Small intestine (tissue), 7 donors: ENCODE measurements around the gene ABCG5. TPM values are rescaled to one million over a fixed set of nuclear protein-coding genes. Genes with fewer than 3 reads are reported as not detected.

ENCODE experiments used
- DNase-seq, 2 donors: peaks; one replicate each; pipeline versions ENCODE4 v3.0.0 to v3.0.0-alpha.2; 2013
- FAIRE-seq: peaks from 2 replicates; lab custom pipeline; 2012; peaks lifted over from hg19 to GRCh38; lab: Jason Lieb, UNC
- H3K27ac ChIP-seq, 3 donors: one replicate each; pipeline ENCODE4 v1.5.1; 2013; ENCODE audit warnings: low read length in 2 of 3, mild to moderate bottlenecking in 2 of 3, control low read depth in 1 of 3, inconsistent platforms in 1 of 3, low read depth in 1 of 3, moderate library complexity in 1 of 3
- H3K27me3 ChIP-seq, 3 donors: one replicate each; pipeline ENCODE4 v1.6.1; 2013; ENCODE audit warnings: low read length in 3 of 3, inconsistent platforms in 1 of 3; ENCODE audit not compliant: control insufficient read depth in 3 of 3, insufficient read depth in 3 of 3
- H3K36me3 ChIP-seq, 3 donors: one replicate each; pipeline ENCODE4 v1.6.1; 2013; ENCODE audit warnings: low read length in 3 of 3, inconsistent platforms in 1 of 3, low read depth in 1 of 3, mild to moderate bottlenecking in 1 of 3, moderate library complexity in 1 of 3; ENCODE audit not compliant: control insufficient read depth in 3 of 3, insufficient read depth in 2 of 3
- H3K4me1 ChIP-seq, 3 donors: one replicate each; pipeline ENCODE4 v1.6.1; 2013; ENCODE audit warnings: low read length in 2 of 3, inconsistent platforms in 1 of 3, low read depth in 1 of 3, mild to moderate bottlenecking in 1 of 3, moderate library complexity in 1 of 3; ENCODE audit not compliant: control insufficient read depth in 3 of 3, insufficient read depth in 2 of 3
- H3K4me3 ChIP-seq, 3 donors: one replicate each; pipeline ENCODE4 v1.5.1; 2013; ENCODE audit warnings: low read length in 3 of 3, control low read depth in 1 of 3, inconsistent platforms in 1 of 3, low read depth in 1 of 3, mild to moderate bottlenecking in 1 of 3, moderate library complexity in 1 of 3
- H3K9me3 ChIP-seq, 2 donors: one replicate each; pipeline ENCODE4 v1.6.1; 2013; ENCODE audit warnings: low read depth in 1 of 2, low read length in 1 of 2; ENCODE audit not compliant: control insufficient read depth in 2 of 2, insufficient read depth in 1 of 2
- WGBS, 3 donors: extraction: QIAGEN DNeasy Blood & Tissue Kit; methylation state at CpG; one replicate each; pipeline ENCODE4 v1.1.7; 2013; 5-methylcytosine and 5-hydroxymethylcytosine counted together
- polyA plus RNA-seq, 4 donors: library from polyadenylated mRNA; stranded (reverse) in 3 of 4; unstranded in 1 of 4; fragments of 200-250 nt in 3 of 4; fragments of 120-200 nt in 1 of 4; gene quantifications; one replicate each; pipeline versions ENCODE4 v1.2.1 to v1.2.3, GENCODE V29; 2013
- donor health status: healthy with polysubstance abuse.
- donor health status: control.
- donor health status: control.
- donor health status: Bipolar disorder and iron deficiency.
- donor health status: healthy.

The ABCG5 gene
- polyA plus RNA-seq, 4 donors = 2.3 to 242 (median 126) TPM

DNA sequence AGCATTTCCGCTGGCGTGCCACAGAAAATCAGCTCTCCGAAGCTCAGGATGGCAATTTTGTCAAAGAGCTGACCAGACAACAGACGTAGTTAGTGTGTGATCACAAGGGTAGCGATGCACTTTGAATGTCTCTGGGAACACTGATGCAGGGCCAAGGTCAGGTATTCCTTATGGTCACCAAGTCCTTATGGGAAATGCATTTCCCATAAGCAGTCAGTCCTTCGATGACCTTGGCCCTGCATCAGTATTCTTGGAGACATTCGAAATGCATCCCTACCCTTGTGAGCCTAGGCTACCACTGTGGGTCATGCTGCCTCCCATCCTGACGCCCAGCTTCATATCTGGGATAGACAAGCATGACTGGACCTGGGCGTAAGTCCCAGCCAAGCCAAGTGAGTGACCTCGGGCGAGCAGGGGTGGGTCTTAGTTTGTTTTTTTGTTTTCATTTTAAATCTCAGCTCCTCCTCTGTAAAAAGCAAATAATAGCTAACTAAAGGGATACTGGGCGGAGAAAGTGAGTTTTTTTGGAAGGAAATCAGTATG, 13.6 kb downstream of the ABCG5 start:
- 87 to 90% (median 89%) methylated on average over 12 of the region's 12 CpGs for WGBS, 3 donors

GRCh38 chr2:43824512-43824911, 14.1 kb downstream of the ABCG5 start:
- WGBS, 3 donors = 45 to 73% (median 46%) methylated on average over 2 of the region's 2 CpGs

More for the DNA sequence above, 13.6 kb downstream of the ABCG5 start:
- no peaks in the 10 kb centered on the region for H3K9me3 ChIP-seq
- FAIRE-seq = no peak
- H3K4me3 ChIP-seq = no peak overlapping the region
- H3K4me1 ChIP-seq = peaks cover 0 to 5% (median 0%) of the 10 kb centered on the region in 3 donors
- H3K27ac ChIP-seq = no peak overlapping the region
- no peaks in the 10 kb centered on the region for H3K27me3 ChIP-seq
- peaks cover 0 to 40% (median 20%) of the 10 kb centered on the region in 3 donors for H3K36me3 ChIP-seq
- DNase-seq = no peak

GRCh38 chr2:43823751-43824150, 14.9 kb downstream of the ABCG5 start:
- Histone ChIP-seq H3K27me3 (no peaks in the 10 kb centered on the region), H3K9me3 (no peaks in the 10 kb centered on the region), H3K4me1 (peaks cover 0 to 14% (median 0%) of the 10 kb centered on the region in 3 donors), H3K27ac (no peak overlapping the region), H3K4me3 (no peak overlapping the region), H3K36me3 (peaks cover 0 to 40% (median 20%) of the 10 kb centered on the region in 3 donors)
- 92 to 98% (median 93%) methylated on average over 11 of the region's 11 CpGs for WGBS, 3 donors
- no peak for FAIRE-seq
- DNase-seq = no peak

More at GRCh38 chr2:43824512-43824911, 14.1 kb downstream of the ABCG5 start:
- Histone ChIP-seq H3K27me3 (no peaks in the 10 kb centered on the region), H3K27ac (no peak overlapping the region), H3K4me1 (peaks cover 0 to 9% (median 0%) of the 10 kb centered on the region in 3 donors), H3K36me3 (peaks cover 0 to 40% (median 20%) of the 10 kb centered on the region in 3 donors), H3K4me3 (no peak overlapping the region), H3K9me3 (no peaks in the 10 kb centered on the region)
- FAIRE-seq (no peak), DNase-seq (no peak)

- DNase-seq = no peak
- H3K27me3 ChIP-seq = no peaks in the 10 kb centered on the region
- H3K4me3 ChIP-seq = no peak overlapping the region
- FAIRE-seq = no peak
- H3K4me1 ChIP-seq = peaks cover 0 to 21% (median 0%) of the 10 kb centered on the region in 3 donors
- 82 to 89% (median 83%) methylated on average over 7 of the region's 7 CpGs for WGBS, 3 donors
- peaks cover 0 to 37% (median 19%) of the 10 kb centered on the region in 3 donors for H3K36me3 ChIP-seq
- H3K27ac ChIP-seq = no peak overlapping the region
- no peaks in the 10 kb centered on the region for H3K9me3 ChIP-seq
Measured at GRCh38 chr2:43822839-43823238, 15.8 kb downstream of the ABCG5 start.

- peak; percentile 84 to 94 for DNase-seq
- no peaks in the 10 kb centered on the region for H3K27me3 ChIP-seq
- peak overlapping the region in 2 of 3 donors; percentile 64 to 87 for H3K27ac ChIP-seq
- peak; percentile 86 for FAIRE-seq
- peaks cover 0 to 21% (median 0%) of the 10 kb centered on the region in 3 donors for H3K4me1 ChIP-seq
- H3K36me3 ChIP-seq = peaks cover 4 to 28% (median 15%) of the 10 kb centered on the region in 3 donors
- no peaks in the 10 kb centered on the region for H3K9me3 ChIP-seq
- H3K4me3 ChIP-seq = no peak overlapping the region
- WGBS, 3 donors = 18 to 59% (median 33%) methylated on average over 7 of the region's 7 CpGs
Measured at GRCh38 chr2:43819491-43820163, 19.0 kb downstream of the ABCG5 start.

- Histone ChIP-seq H3K4me1 (peaks cover 0 to 21% (median 0%) of the 10 kb centered on the region in 3 donors), H3K27me3 (no peaks in the 10 kb centered on the region), H3K9me3 (no peaks in the 10 kb centered on the region), H3K36me3 (peaks cover 4 to 28% (median 10%) of the 10 kb centered on the region in 3 donors), H3K27ac (peak overlapping the region in 2 of 3 donors; percentile 27 to 87), H3K4me3 (no peak overlapping the region)
- FAIRE-seq (peak; percentile 94), DNase-seq (peak; percentile 92 to 98)
- 10 to 40% (median 18%) methylated on average over 5 of the region's 5 CpGs for WGBS, 3 donors
Measured at GRCh38 chr2:43818761-43819160, 19.9 kb downstream of the ABCG5 start.

DNA sequence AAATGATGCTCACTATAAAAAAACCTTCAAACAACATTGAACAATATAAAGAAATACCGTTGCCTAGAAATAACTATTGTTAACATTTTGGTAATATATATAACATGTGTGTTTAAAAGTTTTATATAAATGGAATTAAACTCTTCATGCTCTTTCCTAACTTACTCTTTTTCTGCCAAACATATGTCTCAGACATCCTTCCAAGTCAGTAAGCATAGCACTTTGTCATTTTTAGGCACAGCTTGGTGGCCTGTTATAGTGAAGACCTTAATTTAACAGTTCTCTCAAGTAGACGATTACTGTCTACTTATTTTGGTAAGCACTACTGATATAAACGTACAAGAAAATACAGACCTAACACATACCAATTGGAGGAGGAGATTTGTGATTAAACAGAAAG, 23.9 kb downstream of the ABCG5 start:
- no peak overlapping the region for H3K27ac ChIP-seq
- DNase-seq = no peak
- H3K36me3 ChIP-seq = peaks cover 4 to 14% (median 8%) of the 10 kb centered on the region in 3 donors
- H3K4me1 ChIP-seq = peaks cover 0 to 17% (median 0%) of the 10 kb centered on the region in 3 donors
- H3K4me3 ChIP-seq = no peak overlapping the region
- FAIRE-seq = no peak
- no peaks in the 10 kb centered on the region for H3K9me3 ChIP-seq
- H3K27me3 ChIP-seq = no peaks in the 10 kb centered on the region
- 74 to 96% (median 85%) methylated on average over 3 of the region's 3 CpGs for WGBS, 3 donors

DNA sequence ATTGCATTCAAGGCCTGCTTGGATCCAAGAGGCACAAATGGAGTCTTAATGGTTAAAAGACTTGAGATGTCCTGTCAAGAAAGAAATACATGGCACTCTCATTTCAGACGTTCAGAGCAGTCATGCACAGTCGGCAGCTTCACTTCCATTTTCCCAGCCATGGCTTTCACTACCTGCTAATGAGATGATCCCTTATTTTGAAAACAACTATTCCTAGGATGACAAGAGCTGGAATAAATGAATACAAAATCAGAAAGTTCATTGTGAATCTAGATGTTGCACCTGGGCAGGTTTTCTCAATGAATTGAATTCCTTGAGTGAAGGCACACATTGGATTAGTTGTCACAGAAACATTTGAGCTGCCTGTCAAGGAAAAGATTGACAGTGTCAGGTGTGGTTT, 25.7 kb downstream of the ABCG5 start:
- Histone ChIP-seq H3K4me3 (no peak overlapping the region), H3K27ac (no peak overlapping the region), H3K36me3 (peaks cover 4 to 14% (median 8%) of the 10 kb centered on the region in 3 donors), H3K4me1 (peaks cover 0 to 12% (median 0%) of the 10 kb centered on the region in 3 donors), H3K9me3 (no peaks in the 10 kb centered on the region), H3K27me3 (no peaks in the 10 kb centered on the region)
- WGBS, 3 donors = 58 to 75% (median 72%) methylated on average over 2 of the region's 2 CpGs
- no peak for DNase-seq
- no peak for FAIRE-seq
